HEK293 (cell line): ENCODE results near the gene SLC34A3.

ENCODE experiments used
- AEBP2 ChIP-seq: fragments of 450-650 bp; formaldehyde crosslinking; IDR thresholded peaks from 2 replicates; pipeline ENCODE4 v1.5.1; 2016; ENCODE audit warnings: missing biosample characterization, missing genetic modification characterization, borderline replicate concordance
- MYNN ChIP-seq: fragments of 450-650 bp; formaldehyde crosslinking; IDR thresholded peaks from 2 replicates; pipeline ENCODE4 v1.5.1; 2016; ENCODE audit warnings: missing biosample characterization, missing genetic modification characterization, borderline replicate concordance
- PRDM1 ChIP-seq: fragments of 450-650 bp; formaldehyde crosslinking; IDR thresholded peaks from 2 replicates; pipeline ENCODE4; 2016; ENCODE audit warnings: missing biosample characterization, missing genetic modification characterization
- ZBTB1 ChIP-seq: fragments of 450-650 bp; formaldehyde crosslinking; IDR thresholded peaks from 2 replicates; pipeline ENCODE4 v1.5.1; 2016; ENCODE audit warnings: missing biosample characterization, missing genetic modification characterization
- ZBTB7A ChIP-seq: fragments of 450-650 bp; formaldehyde crosslinking; IDR thresholded peaks from 2 replicates; pipeline ENCODE4 v1.5.1; 2016; ENCODE audit warnings: low read depth, missing biosample characterization, missing genetic modification characterization
- ZNF132 ChIP-seq: fragments of 450-650 bp; formaldehyde crosslinking; IDR thresholded peaks from 2 replicates; pipeline ENCODE4 v1.5.1; 2017; ENCODE audit warnings: missing biosample characterization, missing genetic modification characterization, borderline replicate concordance
- ZNF174 ChIP-seq: fragments of 450-650 bp; formaldehyde crosslinking; IDR thresholded peaks from 2 replicates; pipeline ENCODE4 v1.5.0; 2017; ENCODE audit warnings: missing biosample characterization, mild to moderate bottlenecking, missing genetic modification characterization
- ZNF184 ChIP-seq: fragments of 450-650 bp; IDR thresholded peaks from 2 replicates; pipeline ENCODE4 v1.5.1; 2018; ENCODE audit warnings: missing biosample characterization, mild to moderate bottlenecking, missing genetic modification characterization
- ZNF211 ChIP-seq: fragments of 450-650 bp; formaldehyde crosslinking; IDR thresholded peaks from 2 replicates; pipeline ENCODE4 v1.5.1; 2016; ENCODE audit warnings: low read depth, missing biosample characterization, missing genetic modification characterization
- ZNF394 ChIP-seq: fragments of 450-650 bp; formaldehyde crosslinking; IDR thresholded peaks from 2 replicates; pipeline ENCODE4 v1.5.1; 2016; ENCODE audit warnings: missing biosample characterization, missing genetic modification characterization, mild to moderate bottlenecking, moderate library complexity, borderline replicate concordance
- ZNF555 ChIP-seq: fragments of 450-650 bp; formaldehyde crosslinking; conservative IDR thresholded peaks from 2 replicates; pipeline ENCODE4 v1.5.1; 2017; ENCODE audit warnings: missing biosample characterization, mild to moderate bottlenecking, missing genetic modification characterization, inconsistent platforms
- ZNF561 ChIP-seq: fragments of 450-650 bp; IDR thresholded peaks from 2 replicates; pipeline ENCODE4 v1.5.1; 2018; ENCODE audit warnings: missing biosample characterization, missing genetic modification characterization, borderline replicate concordance
- ZNF571 ChIP-seq: fragments of 450-650 bp; formaldehyde crosslinking; IDR thresholded peaks from 2 replicates; pipeline ENCODE4 v1.5.0; 2017; ENCODE audit warnings: missing biosample characterization, missing genetic modification characterization
- ZNF580 ChIP-seq: fragments of 450-650 bp; formaldehyde crosslinking; IDR thresholded peaks from 2 replicates; pipeline ENCODE4 v1.5.1; 2016; ENCODE audit warnings: missing biosample characterization, missing genetic modification characterization
- ZNF626 ChIP-seq: fragments of 450-650 bp; sonication (Bioruptor Pico); formaldehyde crosslinking; IDR thresholded peaks from 2 replicates; pipeline ENCODE4 v1.5.1; 2018; ENCODE audit warnings: missing biosample characterization, missing genetic modification characterization, inconsistent platforms
- ZNF791 ChIP-seq: fragments of 450-650 bp; formaldehyde crosslinking; IDR thresholded peaks from 2 replicates; pipeline ENCODE4 v1.5.1; 2016; ENCODE audit warnings: missing biosample characterization, missing genetic modification characterization
- ZXDB ChIP-seq: fragments of 450-650 bp; formaldehyde crosslinking; IDR thresholded peaks from 2 replicates; pipeline ENCODE4 v1.5.1; 2016; ENCODE audit warnings: missing biosample characterization, missing genetic modification characterization
- TF ChIP-seq, protein P1 (sequence below): fragments of 450-650 bp; formaldehyde crosslinking; IDR thresholded peaks from 2 replicates; pipeline ENCODE4 v1.5.1; 2016; ENCODE audit warnings: missing biosample characterization, missing genetic modification characterization
- TF ChIP-seq, protein P2 (sequence below): fragments of 450-650 bp; formaldehyde crosslinking; conservative IDR thresholded peaks from 2 replicates; pipeline ENCODE4 v1.5.1; 2016; ENCODE audit warnings: low read depth, missing biosample characterization, missing genetic modification characterization
- TF ChIP-seq, protein P3 (sequence below): fragments of 450-650 bp; formaldehyde crosslinking; IDR thresholded peaks from 2 replicates; pipeline ENCODE4 v1.5.1; 2016; ENCODE audit warnings: missing biosample characterization, missing genetic modification characterization
- TF ChIP-seq, protein P4 (sequence below): fragments of 450-650 bp; formaldehyde crosslinking; IDR thresholded peaks from 2 replicates; pipeline ENCODE4 v1.5.1; 2016; ENCODE audit warnings: missing biosample characterization, missing genetic modification characterization, borderline replicate concordance

SLC34A3 gene

GRCh38 chr9:137195525-137196220 lies 35.0 kb upstream of the SLC34A3 start (continued):
- TF ChIP-seq, protein P1, sequence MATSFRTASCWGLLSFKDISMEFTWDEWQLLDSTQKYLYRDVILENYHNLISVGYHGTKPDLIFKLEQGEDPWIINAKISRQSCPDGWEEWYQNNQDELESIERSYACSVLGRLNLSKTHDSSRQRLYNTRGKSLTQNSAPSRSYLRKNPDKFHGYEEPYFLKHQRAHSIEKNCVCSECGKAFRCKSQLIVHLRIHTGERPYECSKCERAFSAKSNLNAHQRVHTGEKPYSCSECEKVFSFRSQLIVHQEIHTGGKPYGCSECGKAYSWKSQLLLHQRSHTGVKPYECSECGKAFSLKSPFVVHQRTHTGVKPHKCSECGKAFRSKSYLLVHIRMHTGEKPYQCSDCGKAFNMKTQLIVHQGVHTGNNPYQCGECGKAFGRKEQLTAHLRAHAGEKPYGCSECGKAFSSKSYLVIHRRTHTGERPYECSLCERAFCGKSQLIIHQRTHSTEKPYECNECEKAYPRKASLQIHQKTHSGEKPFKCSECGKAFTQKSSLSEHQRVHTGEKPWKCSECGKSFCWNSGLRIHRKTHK (tag by site-specific recombination) = no peak
- TF ChIP-seq ZBTB1 (tag by site-specific recombination) (no peak), ZNF561 (tag by site-specific recombination) (no peak), ZNF174 (tag by site-specific recombination) (no peak), ZNF571 (tag by site-specific recombination) (no peak), ZNF184 (tag by site-specific recombination) (no peak), ZNF555 (tag by site-specific recombination) (no peak), ZNF791 (tag by site-specific recombination) (no peak), AEBP2 (tag by site-specific recombination) (no peak), ZNF580 (no peak), MYNN (no peak), ZBTB7A (tag by site-specific recombination) (peak; percentile 50), ZNF211 (tag by site-specific recombination) (no peak), ZNF626 (no peak), ZNF394 (tag by site-specific recombination) (no peak), ZNF132 (no peak), PRDM1 (no peak), ZXDB (tag by site-specific recombination) (no peak)
- TF ChIP-seq, protein P2, sequence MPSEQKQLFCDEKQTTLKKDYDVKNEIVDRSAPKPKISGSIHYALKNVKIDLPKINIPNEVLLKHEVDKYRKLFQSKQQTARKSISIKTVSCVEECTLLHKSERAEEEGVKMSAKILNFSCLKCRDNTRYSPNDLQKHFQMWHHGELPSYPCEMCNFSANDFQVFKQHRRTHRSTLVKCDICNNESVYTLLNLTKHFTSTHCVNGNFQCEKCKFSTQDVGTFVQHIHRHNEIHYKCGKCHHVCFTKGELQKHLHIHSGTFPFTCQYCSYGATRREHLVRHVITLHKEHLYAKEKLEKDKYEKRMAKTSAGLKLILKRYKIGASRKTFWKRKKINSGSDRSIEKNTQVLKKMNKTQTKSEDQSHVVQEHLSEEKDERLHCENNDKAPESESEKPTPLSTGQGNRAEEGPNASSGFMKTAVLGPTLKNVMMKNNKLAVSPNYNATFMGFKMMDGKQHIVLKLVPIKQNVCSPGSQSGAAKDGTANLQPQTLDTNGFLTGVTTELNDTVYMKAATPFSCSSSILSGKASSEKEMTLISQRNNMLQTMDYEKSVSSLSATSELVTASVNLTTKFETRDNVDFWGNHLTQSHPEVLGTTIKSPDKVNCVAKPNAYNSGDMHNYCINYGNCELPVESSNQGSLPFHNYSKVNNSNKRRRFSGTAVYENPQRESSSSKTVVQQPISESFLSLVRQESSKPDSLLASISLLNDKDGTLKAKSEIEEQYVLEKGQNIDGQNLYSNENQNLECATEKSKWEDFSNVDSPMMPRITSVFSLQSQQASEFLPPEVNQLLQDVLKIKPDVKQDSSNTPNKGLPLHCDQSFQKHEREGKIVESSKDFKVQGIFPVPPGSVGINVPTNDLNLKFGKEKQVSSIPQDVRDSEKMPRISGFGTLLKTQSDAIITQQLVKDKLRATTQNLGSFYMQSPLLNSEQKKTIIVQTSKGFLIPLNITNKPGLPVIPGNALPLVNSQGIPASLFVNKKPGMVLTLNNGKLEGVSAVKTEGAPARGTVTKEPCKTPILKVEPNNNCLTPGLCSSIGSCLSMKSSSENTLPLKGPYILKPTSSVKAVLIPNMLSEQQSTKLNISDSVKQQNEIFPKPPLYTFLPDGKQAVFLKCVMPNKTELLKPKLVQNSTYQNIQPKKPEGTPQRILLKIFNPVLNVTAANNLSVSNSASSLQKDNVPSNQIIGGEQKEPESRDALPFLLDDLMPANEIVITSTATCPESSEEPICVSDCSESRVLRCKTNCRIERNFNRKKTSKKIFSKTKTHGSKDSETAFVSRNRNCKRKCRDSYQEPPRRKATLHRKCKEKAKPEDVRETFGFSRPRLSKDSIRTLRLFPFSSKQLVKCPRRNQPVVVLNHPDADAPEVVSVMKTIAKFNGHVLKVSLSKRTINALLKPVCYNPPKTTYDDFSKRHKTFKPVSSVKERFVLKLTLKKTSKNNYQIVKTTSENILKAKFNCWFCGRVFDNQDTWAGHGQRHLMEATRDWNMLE (tag by site-specific recombination) = no peak
- TF ChIP-seq, protein P3, sequence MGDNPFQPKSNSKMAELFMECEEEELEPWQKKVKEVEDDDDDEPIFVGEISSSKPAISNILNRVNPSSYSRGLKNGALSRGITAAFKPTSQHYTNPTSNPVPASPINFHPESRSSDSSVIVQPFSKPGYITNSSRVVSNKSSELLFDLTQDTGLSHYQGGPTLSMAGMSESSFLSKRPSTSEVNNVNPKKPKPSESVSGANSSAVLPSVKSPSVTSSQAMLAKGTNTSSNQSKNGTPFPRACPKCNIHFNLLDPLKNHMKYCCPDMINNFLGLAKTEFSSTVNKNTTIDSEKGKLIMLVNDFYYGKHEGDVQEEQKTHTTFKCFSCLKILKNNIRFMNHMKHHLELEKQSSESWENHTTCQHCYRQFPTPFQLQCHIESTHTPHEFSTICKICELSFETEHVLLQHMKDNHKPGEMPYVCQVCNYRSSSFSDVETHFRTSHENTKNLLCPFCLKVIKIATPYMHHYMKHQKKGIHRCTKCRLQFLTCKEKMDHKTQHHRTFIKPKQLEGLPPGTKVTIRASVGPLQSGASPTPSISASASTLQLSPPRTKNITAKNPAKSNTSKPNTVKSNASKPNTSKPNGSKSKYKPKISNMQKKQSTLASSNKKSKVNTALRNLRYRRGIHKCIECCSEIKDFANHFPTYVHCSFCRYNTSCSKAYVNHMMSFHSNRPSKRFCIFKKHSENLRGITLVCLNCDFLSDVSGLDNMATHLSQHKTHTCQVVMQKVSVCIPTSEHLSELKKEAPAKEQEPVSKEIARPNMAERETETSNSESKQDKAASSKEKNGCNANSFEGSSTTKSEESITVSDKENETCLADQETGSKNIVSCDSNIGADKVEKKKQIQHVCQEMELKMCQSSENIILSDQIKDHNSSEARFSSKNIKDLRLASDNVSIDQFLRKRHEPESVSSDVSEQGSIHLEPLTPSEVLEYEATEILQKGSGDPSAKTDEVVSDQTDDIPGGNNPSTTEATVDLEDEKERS (tag by site-specific recombination) = no peak
- TF ChIP-seq, protein P4, sequence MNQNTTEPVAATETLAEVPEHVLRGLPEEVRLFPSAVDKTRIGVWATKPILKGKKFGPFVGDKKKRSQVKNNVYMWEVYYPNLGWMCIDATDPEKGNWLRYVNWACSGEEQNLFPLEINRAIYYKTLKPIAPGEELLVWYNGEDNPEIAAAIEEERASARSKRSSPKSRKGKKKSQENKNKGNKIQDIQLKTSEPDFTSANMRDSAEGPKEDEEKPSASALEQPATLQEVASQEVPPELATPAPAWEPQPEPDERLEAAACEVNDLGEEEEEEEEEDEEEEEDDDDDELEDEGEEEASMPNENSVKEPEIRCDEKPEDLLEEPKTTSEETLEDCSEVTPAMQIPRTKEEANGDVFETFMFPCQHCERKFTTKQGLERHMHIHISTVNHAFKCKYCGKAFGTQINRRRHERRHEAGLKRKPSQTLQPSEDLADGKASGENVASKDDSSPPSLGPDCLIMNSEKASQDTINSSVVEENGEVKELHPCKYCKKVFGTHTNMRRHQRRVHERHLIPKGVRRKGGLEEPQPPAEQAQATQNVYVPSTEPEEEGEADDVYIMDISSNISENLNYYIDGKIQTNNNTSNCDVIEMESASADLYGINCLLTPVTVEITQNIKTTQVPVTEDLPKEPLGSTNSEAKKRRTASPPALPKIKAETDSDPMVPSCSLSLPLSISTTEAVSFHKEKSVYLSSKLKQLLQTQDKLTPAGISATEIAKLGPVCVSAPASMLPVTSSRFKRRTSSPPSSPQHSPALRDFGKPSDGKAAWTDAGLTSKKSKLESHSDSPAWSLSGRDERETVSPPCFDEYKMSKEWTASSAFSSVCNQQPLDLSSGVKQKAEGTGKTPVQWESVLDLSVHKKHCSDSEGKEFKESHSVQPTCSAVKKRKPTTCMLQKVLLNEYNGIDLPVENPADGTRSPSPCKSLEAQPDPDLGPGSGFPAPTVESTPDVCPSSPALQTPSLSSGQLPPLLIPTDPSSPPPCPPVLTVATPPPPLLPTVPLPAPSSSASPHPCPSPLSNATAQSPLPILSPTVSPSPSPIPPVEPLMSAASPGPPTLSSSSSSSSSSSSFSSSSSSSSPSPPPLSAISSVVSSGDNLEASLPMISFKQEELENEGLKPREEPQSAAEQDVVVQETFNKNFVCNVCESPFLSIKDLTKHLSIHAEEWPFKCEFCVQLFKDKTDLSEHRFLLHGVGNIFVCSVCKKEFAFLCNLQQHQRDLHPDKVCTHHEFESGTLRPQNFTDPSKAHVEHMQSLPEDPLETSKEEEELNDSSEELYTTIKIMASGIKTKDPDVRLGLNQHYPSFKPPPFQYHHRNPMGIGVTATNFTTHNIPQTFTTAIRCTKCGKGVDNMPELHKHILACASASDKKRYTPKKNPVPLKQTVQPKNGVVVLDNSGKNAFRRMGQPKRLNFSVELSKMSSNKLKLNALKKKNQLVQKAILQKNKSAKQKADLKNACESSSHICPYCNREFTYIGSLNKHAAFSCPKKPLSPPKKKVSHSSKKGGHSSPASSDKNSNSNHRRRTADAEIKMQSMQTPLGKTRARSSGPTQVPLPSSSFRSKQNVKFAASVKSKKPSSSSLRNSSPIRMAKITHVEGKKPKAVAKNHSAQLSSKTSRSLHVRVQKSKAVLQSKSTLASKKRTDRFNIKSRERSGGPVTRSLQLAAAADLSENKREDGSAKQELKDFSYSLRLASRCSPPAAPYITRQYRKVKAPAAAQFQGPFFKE = no peak
